Fibroblast of lung (primary cell): ENCODE measurements around the gene ZNF280C.

Experiments
- EZH2 ChIP-seq: IDR thresholded peaks from 2 replicates; pipeline ENCODE4 v1.5.1; 2012; ENCODE audit warnings: low read length, control low read depth, mild to moderate bottlenecking; ENCODE audit errors: missing control alignments
- TF ChIP-seq, protein P1 (sequence below), 2 donors: IDR thresholded peaks in 1 of 2; conservative IDR thresholded peaks in 1 of 2; 1 replicate in 1 of 2; 2 replicates in 1 of 2; pipeline ENCODE4 v1.5.1; 2011 to 2012; ENCODE audit warnings: low read length in 2 of 2, control low read depth in 1 of 2, inconsistent platforms in 1 of 2, low read depth in 1 of 2, mild to moderate bottlenecking in 1 of 2

- TF ChIP-seq, protein P1, sequence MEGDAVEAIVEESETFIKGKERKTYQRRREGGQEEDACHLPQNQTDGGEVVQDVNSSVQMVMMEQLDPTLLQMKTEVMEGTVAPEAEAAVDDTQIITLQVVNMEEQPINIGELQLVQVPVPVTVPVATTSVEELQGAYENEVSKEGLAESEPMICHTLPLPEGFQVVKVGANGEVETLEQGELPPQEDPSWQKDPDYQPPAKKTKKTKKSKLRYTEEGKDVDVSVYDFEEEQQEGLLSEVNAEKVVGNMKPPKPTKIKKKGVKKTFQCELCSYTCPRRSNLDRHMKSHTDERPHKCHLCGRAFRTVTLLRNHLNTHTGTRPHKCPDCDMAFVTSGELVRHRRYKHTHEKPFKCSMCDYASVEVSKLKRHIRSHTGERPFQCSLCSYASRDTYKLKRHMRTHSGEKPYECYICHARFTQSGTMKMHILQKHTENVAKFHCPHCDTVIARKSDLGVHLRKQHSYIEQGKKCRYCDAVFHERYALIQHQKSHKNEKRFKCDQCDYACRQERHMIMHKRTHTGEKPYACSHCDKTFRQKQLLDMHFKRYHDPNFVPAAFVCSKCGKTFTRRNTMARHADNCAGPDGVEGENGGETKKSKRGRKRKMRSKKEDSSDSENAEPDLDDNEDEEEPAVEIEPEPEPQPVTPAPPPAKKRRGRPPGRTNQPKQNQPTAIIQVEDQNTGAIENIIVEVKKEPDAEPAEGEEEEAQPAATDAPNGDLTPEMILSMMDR (conservative IDR thresholded peaks at IDR 0.05 in 1 of 2, IDR thresholded peaks at IDR 0.05 in 1 of 2; ENCODE audit: low read depth in 1 of 2, low read length in 2 of 2), result no peak
- no peak for TF ChIP-seq EZH2
Measured at GRCh38 chrX:130287071-130287770, 18.5 kb upstream of the ZNF280C start.
